Hepatocyte (in vitro differentiated cells): Measurements from ENCODE around the gene ZC3H8. TPM values are rescaled to one million over a fixed set of nuclear protein-coding genes. Genes with fewer than 3 reads are reported as not detected.
"Not testable (repeated sequence)": the region's sequence is repeated elsewhere in the genome, so short reads cannot be mapped to it uniquely, and the experiment has no call there.

ENCODE experiments used
- DNase-seq: peaks from one replicate; pipeline ENCODE4 v3.0.0-alpha.2; 2016; ENCODE audit warnings: low spot score
- H2AFZ ChIP-seq: fragments of 200-600 bp; sonication (generic); 2 replicates; pipeline ENCODE4 v1.6.0; 2016; ENCODE audit warnings: antibody characterized with exemption, mild to moderate bottlenecking
- H3K27ac ChIP-seq: fragments of 200-600 bp; sonication (generic); 2 replicates; pipeline ENCODE4 v1.5.1; 2016; ENCODE audit warnings: mild to moderate bottlenecking
- H3K27me3 ChIP-seq: fragments of 200-600 bp; sonication (generic); 2 replicates; pipeline ENCODE4 v1.6.1; 2016
- H3K36me3 ChIP-seq: fragments of 200-600 bp; sonication (generic); replicated peaks from 2 replicates; pipeline ENCODE4 v1.5.1; 2016; ENCODE audit warnings: low read depth; ENCODE audit not compliant: insufficient read depth
- H3K4me1 ChIP-seq: fragments of 200-600 bp; sonication (generic); 2 replicates; pipeline ENCODE4 v1.5.1; 2016; ENCODE audit warnings: mild to moderate bottlenecking, moderate library complexity; ENCODE audit not compliant: insufficient read depth
- H3K4me2 ChIP-seq: fragments of 200-600 bp; sonication (generic); 2 replicates; pipeline ENCODE4 v1.6.0; 2016
- H3K4me3 ChIP-seq: fragments of 200-600 bp; sonication (generic); 2 replicates; pipeline ENCODE4 v1.5.1; 2016; ENCODE audit warnings: mild to moderate bottlenecking
- H3K79me2 ChIP-seq: fragments of 200-600 bp; sonication (generic); 2 replicates; pipeline ENCODE4 v1.6.0; 2017; ENCODE audit warnings: mild to moderate bottlenecking
- H3K9me2 ChIP-seq: fragments of 200-600 bp; sonication (generic); replicated peaks from 2 replicates; pipeline ENCODE4 v1.6.0; 2017; ENCODE audit warnings: mild to moderate bottlenecking; ENCODE audit not compliant: insufficient read depth
- H3K9me3 ChIP-seq: fragments of 200-600 bp; sonication (generic); 2 replicates; pipeline ENCODE4 v1.5.1; 2016; ENCODE audit warnings: low read depth, mild to moderate bottlenecking
- H4K20me1 ChIP-seq: fragments of 200-600 bp; sonication (generic); 2 replicates; pipeline ENCODE4 v1.6.0; 2016; ENCODE audit warnings: mild to moderate bottlenecking; ENCODE audit not compliant: insufficient read depth, poor library complexity, severe bottlenecking
- CTCF ChIP-seq: fragments of 200-600 bp; sonication (generic); IDR thresholded peaks from 2 replicates; pipeline ENCODE4 v1.5.1; 2016; ENCODE audit warnings: antibody characterized with exemption, mild to moderate bottlenecking; ENCODE audit not compliant: poor library complexity
- EZH2 ChIP-seq: fragments of 200-600 bp; sonication (generic); IDR thresholded peaks from 2 replicates; pipeline ENCODE4 v1.6.1; 2016; ENCODE audit warnings: antibody characterized with exemption, mild to moderate bottlenecking, borderline replicate concordance
- EZH2phosphoT487 ChIP-seq: fragments of 200-600 bp; sonication (generic); IDR thresholded peaks from one replicate; pipeline ENCODE4 v1.6.1; 2018; ENCODE audit warnings: antibody characterized with exemption, mild to moderate bottlenecking, low read depth, moderate library complexity; ENCODE audit not compliant: unreplicated experiment, severe bottlenecking
- WGBS: methylation state at CpG from one replicate; pipeline ENCODE4 v1.1.6; 2016; ENCODE audit warnings: low lambda C conversion rate; ENCODE audit errors: missing lambda C conversion rate; 5-methylcytosine and 5-hydroxymethylcytosine counted together
- polyA plus RNA-seq: library from polyadenylated mRNA; unstranded; fragments of >200 nt; fragmentation: Nextera tagmentation; extraction: Ambion mirVana; gene quantifications from 2 replicates; pipeline ENCODE4 v1.2.1, GENCODE V29; 2016
- total RNA-seq: library from RNA; depleted of rRNA; stranded (reverse); fragments of >200 nt; gene quantifications from 2 replicates; pipeline ENCODE4 v1.2.3, GENCODE V29; 2014

The ZC3H8 gene
- total and polyA plus RNA-seq, 2 experiments from 2014 or later, result 13.6 to 17.5 TPM

- Histone ChIP-seq H3K36me3 (no peaks in the 10 kb centered on the region), H4K20me1 (no peaks in the 10 kb centered on the region), H3K9me2 (no peaks in the 10 kb centered on the region), H3K4me1 (no peaks in the 10 kb centered on the region), H3K27ac (no peak overlapping the region), H3K9me3 (no peaks in the 10 kb centered on the region), H3K79me2 (peaks cover 5% of the 10 kb centered on the region), H3K27me3 (no peaks in the 10 kb centered on the region), H3K4me2 (no peak overlapping the region), H2AFZ (no peak overlapping the region), H3K4me3 (no peak overlapping the region)
- no peak for TF ChIP-seq EZH2phosphoT487
- TF ChIP-seq EZH2, result no peak
- no peak for TF ChIP-seq CTCF
- 80% methylated on average over 8 of the region's 8 CpGs for WGBS
- DNase-seq, result no peak
These were observed 39.0 kb upstream of the ZC3H8 start for GRCh38 chr2:112293636-112294401.

DNA sequence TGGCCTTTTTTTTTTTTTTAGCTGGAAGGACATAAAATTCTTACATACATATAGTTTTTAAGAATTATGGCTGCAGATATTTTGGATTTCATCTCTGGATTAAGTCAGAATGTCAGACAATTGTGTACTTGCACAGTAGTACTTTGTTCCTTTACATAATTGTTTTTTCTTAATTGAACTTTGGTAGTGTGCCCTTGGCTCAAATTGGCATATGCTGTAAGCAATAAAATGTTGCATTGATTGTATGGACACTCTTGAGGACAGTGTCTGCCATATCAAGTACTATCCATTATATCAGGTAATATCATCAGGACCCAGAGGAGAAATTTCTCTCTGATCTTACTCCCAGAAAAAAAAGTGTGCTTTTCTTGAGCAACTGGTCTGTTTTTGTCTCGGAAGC is 35.8 kb upstream of the ZC3H8 start:
- H3K9me3 ChIP-seq, result no peaks in the 10 kb centered on the region
- no peak overlapping the region for H2AFZ ChIP-seq
- H3K4me3 ChIP-seq, result no peak overlapping the region
- H3K27me3 ChIP-seq, result no peaks in the 10 kb centered on the region
- no peaks in the 10 kb centered on the region for H3K36me3 ChIP-seq
- peaks cover 5% of the 10 kb centered on the region for H3K79me2 ChIP-seq
- no peaks in the 10 kb centered on the region for H3K9me2 ChIP-seq
- WGBS, result 38% methylated on average over 1 of the region's 1 CpG
- no peak for DNase-seq
- H4K20me1 ChIP-seq, result no peaks in the 10 kb centered on the region
- TF ChIP-seq EZH2phosphoT487 (no peak), EZH2 (no peak), CTCF (no peak)
- no peak overlapping the region for H3K27ac ChIP-seq
- H3K4me2 ChIP-seq, result no peak overlapping the region
- H3K4me1 ChIP-seq, result no peaks in the 10 kb centered on the region

DNA sequence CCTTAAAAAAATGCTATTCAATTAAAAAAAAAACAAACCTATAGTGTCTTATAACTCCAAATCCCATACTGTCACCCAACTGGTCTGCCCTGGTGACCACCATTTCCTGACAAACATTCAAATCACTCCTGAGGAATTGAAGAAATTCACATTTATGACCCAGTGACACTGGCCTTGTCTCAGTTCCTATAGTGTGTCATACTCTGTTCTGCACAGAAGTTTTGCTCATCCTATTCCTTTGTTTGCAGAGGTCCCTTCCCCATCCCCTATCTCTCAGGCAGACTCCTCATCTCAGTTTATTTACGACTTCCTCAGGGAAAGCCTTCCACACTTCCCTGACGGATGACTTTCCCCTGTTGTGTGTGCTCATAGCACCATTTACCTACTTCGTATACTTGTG is 35.2 kb upstream of the ZC3H8 start:
- no peaks in the 10 kb centered on the region for H3K27me3 ChIP-seq
- H4K20me1 ChIP-seq, result no peaks in the 10 kb centered on the region
- H3K4me2 ChIP-seq, result no peak overlapping the region
- no peaks in the 10 kb centered on the region for H3K9me3 ChIP-seq
- H3K4me3 ChIP-seq, result no peak overlapping the region
- H3K27ac ChIP-seq, result no peak overlapping the region
- H2AFZ ChIP-seq, result no peak overlapping the region
- no peak for TF ChIP-seq EZH2phosphoT487
- TF ChIP-seq EZH2, result no peak
- no peak for TF ChIP-seq CTCF
- DNase-seq, result no peak
- no peaks in the 10 kb centered on the region for H3K9me2 ChIP-seq
- H3K4me1 ChIP-seq, result no peaks in the 10 kb centered on the region
- 73% methylated on average over 3 of the region's 3 CpGs for WGBS
- peaks cover 9% of the 10 kb centered on the region for H3K79me2 ChIP-seq
- no peaks in the 10 kb centered on the region for H3K36me3 ChIP-seq

DNA sequence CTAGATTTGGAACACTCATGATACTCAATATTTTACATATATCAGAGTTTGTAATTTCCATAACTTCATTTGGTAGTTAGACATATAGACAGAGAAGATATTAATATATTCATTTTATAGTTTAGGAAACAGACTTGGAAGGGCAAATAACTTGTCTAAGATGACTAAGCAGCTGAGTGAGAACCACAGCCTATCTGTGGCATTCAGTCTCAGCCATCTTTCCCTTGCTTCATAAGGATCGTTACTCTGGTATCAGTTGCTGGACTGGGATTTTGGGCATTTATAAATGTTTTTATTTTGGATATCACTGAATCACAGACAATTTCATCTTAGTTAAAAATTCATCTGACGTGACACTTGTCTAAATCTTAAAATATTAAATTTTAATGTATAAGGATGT is 28.7 kb upstream of the ZC3H8 start:
- H3K4me3 ChIP-seq, H2AFZ ChIP-seq: not testable (repeated sequence)
- 80% methylated on average over 2 of the region's 2 CpGs for WGBS

GRCh38 chr2:112282066-112282465 is 27.2 kb upstream of the ZC3H8 start:
- H2AFZ ChIP-seq, H3K27ac ChIP-seq, H3K9me2 ChIP-seq, H3K9me3 ChIP-seq, H3K4me1 ChIP-seq, DNase-seq, H3K4me3 ChIP-seq, H4K20me1 ChIP-seq, H3K36me3 ChIP-seq, H3K4me2 ChIP-seq, H3K79me2 ChIP-seq, H3K27me3 ChIP-seq: not testable (repeated sequence)
- 93% methylated on average over 4 of the region's 4 CpGs for WGBS

More for the DNA sequence above, 28.7 kb upstream of the ZC3H8 start:
- not testable (repeated sequence) for H3K27ac ChIP-seq, H3K4me1 ChIP-seq, H3K79me2 ChIP-seq, H3K9me3 ChIP-seq, H3K27me3 ChIP-seq, H4K20me1 ChIP-seq, H3K4me2 ChIP-seq, H3K36me3 ChIP-seq, DNase-seq, H3K9me2 ChIP-seq
